GM11168 (cell line): ENCODE measurements around the gene POLR2H.

ENCODE experiments used
- in situ Hi-C: fragments of 300-500 bp; cut with MboI; formaldehyde crosslinking; loops from one replicate; pipeline ENCODE4 v1.12.0; 2022; ENCODE audit warnings: low sequenced_read_pairs; ENCODE audit not compliant: unreplicated experiment

Gene POLR2H

GRCh38 chr3:184368116-184368515 is 6.6 kb downstream of the POLR2H start:
- in situ Hi-C loops = no loop called here

DNA sequence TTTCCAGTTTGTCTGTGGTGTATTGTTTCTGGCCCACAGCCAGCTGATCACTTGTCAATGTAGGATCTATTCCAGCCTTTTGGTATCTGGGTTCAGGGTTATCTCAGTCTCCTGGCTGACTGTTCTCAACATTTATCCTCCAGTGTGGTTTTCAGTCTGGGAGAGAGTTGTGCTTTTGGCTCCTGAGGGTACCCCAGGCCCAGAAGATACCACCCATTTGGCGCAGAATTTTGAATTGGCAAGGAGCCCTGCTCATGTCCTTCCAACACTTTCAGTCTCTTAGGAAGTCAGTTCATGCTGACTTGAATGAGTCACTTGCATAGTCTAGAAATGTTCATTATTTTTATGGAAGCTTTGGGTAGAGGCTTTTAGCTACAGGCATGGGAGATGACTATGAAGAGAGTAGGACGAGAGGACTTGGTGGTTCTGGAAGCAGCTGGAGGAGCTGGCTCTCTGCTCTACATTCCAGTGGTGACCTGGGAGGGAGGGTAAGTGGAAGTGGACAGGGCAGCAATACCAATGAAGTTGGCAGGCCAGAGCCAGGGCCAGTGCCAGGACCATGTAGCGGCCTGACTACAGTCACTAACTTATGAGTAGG is 7.2 kb downstream of the POLR2H start:
- in situ Hi-C loops = no loop called here

- in situ Hi-C loops = no loop called here
Measured at GRCh38 chr3:184371570-184372018, 10.1 kb downstream of the POLR2H start.

- in situ Hi-C loops = no loop called here
Measured at GRCh38 chr3:184372296-184372821, 10.8 kb downstream of the POLR2H start.

DNA sequence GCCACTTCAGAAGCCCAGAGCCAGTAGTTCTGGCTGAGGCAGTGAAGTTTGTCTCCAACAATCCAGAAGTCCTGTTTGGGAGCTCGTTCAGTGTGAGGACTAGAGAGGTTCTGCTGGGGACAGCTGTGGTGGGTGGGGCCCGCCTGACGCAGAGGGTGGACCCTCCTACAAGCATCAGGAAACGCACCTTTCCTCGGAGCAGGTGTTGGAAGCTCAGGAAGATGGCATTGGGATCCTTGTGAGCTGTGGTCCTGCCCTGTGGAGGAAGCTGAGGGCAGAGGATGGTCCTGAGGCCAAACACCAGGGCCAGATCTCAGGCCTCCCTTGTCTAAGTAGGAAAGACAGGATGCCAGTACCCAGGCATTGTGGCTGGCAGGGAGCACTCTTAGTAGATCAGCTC is 11.4 kb downstream of the POLR2H start:
- in situ Hi-C loops = no loop called here

GRCh38 chr3:184373422-184373821 is 11.9 kb downstream of the POLR2H start:
- in situ Hi-C loops = no loop called here

GRCh38 chr3:184375747-184376461 is 14.4 kb downstream of the POLR2H start:
- in situ Hi-C loops = no loop called here

DNA sequence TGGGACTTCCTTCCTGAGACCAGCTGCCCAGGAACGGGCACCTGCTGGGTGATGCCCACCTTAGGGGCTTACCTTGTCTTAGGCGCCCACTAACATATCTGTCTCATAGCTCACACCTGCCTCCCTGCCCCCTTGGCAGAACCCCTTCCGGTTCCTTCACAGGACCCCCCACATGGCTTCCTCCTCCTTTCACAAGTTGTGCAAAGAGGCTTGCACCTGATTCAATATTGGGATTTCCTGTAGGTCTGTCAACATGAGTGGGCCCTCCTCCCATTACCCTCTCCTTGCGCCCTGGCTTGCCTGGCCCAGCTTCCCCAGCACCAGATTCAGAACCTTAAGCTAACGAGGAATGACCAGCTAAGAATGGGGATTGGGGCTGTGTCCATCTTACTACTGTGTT is 15.9 kb downstream of the POLR2H start:
- in situ Hi-C loops = no loop called here

DNA sequence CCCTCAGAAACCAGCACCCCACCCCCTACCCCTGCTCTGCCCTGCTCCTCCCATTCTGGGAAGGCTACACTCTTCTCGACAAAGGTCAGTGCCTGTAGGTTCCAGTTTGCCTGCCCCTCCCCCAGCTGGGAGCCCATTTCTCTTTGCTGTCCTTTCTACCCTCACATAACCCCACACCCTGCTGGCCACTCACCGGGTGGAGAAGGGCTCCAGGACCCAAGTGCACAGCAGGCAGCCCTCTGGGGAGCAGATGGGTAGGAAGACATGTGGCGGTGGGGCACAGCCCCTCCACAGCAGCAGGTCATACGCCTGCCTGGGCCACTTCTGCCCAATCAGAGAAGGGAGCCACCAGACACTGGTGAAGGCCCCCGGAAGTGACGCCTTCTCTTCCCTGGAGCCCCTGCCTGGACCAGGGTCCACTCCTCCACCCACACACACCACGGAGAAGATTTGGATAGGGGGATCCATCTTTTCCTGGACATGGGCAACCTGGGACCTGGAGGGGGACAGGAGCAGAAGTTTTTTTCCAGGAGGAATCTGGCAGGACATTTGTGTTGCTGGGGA is 16.5 kb downstream of the POLR2H start, which contains the start of gene THPO:
Gene THPO, minus strand, starts transcription at position 326 of the 564 bp plus-strand sequence. CDS start 1,948 bp downstream, outside the sequence.
- in situ Hi-C loops = no loop called here

GRCh38 chr3:184378651-184379357 is 17.3 kb downstream of the POLR2H start:
- in situ Hi-C loops = no loop called here

GRCh38 chr3:184379358-184380184 is 18.1 kb downstream of the POLR2H start, which contains the start of gene CHRD:
CHRD (plus strand) TSS chr3:184380054; CDS start chr3:184380319, 265 bp downstream.
- in situ Hi-C loops = no loop called here

DNA sequence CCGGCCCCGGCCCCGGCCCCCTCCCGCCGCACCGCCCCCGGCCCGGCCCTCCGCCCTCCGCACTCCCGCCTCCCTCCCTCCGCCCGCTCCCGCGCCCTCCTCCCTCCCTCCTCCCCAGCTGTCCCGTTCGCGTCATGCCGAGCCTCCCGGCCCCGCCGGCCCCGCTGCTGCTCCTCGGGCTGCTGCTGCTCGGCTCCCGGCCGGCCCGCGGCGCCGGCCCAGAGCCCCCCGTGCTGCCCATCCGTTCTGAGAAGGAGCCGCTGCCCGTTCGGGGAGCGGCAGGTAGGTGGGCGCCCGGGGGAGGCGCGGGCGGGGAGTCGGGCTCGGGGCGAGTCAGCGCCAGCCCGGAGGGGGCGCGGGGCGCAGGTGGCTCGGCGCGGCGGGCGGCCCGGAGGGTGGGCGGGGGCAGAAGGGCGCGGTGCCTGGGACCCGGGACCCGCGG is 18.7 kb downstream of the POLR2H start:
- in situ Hi-C loops = no loop called here

DNA sequence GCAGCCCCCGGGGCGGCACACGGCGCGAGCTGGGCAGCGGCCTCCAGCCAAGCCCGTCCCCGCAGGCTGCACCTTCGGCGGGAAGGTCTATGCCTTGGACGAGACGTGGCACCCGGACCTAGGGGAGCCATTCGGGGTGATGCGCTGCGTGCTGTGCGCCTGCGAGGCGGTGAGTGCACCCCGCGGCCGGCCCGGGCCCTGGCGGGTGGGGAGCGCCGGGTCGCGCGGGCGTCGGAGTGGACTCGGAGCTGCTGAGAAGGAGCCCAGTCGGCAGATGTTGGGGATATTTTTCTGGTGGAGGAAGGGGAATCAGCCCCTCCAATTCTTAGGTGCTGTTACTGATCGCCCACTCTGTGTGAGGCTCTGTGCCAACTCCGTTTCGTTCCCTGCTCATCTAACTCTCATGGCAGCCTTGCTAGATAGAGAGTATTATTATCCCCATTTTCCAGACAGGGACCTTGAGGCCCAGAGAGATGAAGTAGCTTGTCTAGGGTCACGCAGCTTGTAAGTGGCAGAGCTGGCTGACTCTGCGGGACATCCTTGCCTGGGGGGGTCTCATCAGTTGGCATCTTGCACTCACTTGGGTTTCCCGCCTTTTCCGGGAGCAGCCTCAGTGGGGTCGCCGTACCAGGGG is 19.2 kb downstream of the POLR2H start:
- in situ Hi-C loops = no loop called here

- in situ Hi-C loops = no loop called here
Measured at GRCh38 chr3:184381261-184382224, 20.0 kb downstream of the POLR2H start.

DNA sequence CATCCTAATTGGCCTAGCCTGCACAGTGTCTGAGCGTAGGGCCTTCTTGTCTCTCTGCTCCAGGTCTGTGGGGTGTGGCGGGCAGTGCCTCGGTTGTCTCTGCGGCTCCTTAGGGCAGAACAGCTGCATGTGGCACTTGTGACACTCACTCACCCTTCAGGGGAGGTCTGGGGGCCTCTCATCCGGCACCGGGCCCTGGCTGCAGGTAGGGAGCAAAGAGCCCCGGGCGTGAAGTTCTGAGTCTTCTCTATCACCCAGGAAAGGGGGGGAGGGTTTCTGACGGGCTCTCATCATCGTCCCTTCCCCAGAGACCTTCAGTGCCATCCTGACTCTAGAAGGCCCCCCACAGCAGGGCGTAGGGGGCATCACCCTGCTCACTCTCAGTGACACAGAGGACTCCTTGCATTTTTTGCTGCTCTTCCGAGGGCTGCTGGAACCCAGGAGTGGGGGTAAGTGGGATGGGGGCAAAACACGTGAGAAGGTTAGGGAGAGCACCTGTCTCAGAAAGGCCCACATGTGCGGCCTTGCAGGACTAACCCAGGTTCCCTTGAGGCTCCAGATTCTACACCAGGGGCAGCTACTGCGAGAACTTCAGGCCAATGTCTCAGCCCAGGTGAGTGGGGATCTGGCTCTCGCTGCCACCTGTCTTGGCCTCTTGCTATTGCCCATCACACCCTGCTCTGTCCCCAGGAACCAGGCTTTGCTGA is 21.0 kb downstream of the POLR2H start:
- in situ Hi-C loops = no loop called here

- in situ Hi-C loops = no loop called here
Measured at GRCh38 chr3:184383033-184383740, 21.7 kb downstream of the POLR2H start.

GRCh38 chr3:184384342-184384741 is 22.8 kb downstream of the POLR2H start:
- in situ Hi-C loops = no loop called here
